Measurements from ENCODE around the gene SLC28A3.
"Not testable (repeated sequence)": the region's sequence is repeated elsewhere in the genome, so short reads cannot be mapped to it uniquely, and the experiment has no call there.

Gene SLC28A3, protein sequence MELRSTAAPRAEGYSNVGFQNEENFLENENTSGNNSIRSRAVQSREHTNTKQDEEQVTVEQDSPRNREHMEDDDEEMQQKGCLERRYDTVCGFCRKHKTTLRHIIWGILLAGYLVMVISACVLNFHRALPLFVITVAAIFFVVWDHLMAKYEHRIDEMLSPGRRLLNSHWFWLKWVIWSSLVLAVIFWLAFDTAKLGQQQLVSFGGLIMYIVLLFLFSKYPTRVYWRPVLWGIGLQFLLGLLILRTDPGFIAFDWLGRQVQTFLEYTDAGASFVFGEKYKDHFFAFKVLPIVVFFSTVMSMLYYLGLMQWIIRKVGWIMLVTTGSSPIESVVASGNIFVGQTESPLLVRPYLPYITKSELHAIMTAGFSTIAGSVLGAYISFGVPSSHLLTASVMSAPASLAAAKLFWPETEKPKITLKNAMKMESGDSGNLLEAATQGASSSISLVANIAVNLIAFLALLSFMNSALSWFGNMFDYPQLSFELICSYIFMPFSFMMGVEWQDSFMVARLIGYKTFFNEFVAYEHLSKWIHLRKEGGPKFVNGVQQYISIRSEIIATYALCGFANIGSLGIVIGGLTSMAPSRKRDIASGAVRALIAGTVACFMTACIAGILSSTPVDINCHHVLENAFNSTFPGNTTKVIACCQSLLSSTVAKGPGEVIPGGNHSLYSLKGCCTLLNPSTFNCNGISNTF

DNA sequence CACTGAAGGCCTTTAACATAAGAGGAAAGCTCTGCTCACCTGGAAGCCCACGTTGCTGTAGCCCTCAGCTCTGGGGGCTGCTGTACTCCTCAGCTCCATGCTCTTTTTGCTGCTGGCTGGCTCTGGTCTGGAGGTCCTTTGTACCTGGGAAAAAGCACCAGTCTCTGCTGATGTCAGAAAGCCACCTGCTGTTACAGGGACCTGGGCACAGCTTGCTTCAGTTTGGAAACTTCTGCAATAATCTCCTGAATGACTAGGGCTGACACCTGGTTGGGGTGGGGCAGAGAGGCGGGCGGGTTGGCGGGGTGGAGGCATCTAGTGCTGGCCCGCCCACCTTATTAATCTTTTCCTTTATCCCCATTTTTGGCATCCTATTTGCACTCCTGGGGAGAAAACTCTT, at the start of gene SLC28A3:
TSS of gene SLC28A3 (minus strand) at position 224 of the 400 bp plus-strand sequence. CDS start at position 99, 125 bp downstream.
- no peak for DNase-seq

DNA sequence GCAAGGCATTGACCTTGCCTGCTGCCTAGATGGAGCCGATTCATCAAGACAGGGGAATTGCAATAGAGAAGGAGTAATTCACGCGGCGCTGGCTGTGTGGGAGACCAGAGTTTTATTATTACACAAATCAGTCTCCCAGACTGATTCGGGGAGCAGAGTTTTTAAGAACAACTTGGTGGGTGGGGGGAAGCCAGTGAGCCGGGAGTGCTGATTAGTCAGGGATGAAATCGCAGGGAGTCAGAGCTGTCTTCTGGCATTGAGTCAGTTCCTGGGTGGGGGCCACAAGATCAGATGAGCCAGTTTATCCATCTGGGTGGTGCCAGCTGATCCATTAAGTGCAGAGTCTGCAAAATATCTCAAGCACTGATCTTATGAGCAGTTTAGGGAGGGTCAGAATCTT, 49.7 kb upstream of the SLC28A3 start:
- DNase-seq: not testable (repeated sequence)

- no peak for DNase-seq
Measured at GRCh38 chr9:84387821-84388220, 47.3 kb upstream of the SLC28A3 start.

GRCh38 chr9:84386753-84387152, 46.2 kb upstream of the SLC28A3 start:
- no peak for DNase-seq

DNA sequence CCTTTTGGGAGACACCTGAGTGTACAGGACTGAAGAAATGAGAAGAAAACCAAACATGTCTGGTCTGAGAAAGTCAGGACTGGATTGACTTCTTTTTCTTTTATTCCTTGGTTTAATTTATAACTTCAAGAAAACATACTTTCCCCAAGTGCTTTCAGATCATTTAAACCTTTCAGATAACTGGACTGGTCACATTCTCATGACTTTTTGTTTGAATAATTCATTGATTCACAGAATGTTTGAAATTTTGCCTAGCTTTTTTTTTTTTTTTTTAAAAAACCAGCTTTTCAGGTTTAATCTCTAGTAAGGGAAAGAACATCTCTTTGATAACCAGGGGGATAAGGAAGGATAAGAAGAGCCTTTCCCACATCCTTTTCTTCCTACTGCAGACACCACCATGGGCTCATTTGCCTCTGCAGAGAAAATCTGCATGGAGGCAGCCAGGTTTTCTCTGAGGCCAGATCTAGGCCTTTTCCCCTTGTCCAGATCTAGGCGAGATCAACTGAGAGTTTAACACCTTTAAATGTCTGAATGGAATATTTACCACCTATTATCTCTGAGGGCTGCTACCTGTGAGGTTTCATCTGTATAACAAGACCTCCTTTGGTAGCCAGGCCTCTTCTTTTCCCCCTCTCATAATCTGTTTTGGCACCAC, 45.0 kb upstream of the SLC28A3 start:
- DNase-seq: no peak

DNA sequence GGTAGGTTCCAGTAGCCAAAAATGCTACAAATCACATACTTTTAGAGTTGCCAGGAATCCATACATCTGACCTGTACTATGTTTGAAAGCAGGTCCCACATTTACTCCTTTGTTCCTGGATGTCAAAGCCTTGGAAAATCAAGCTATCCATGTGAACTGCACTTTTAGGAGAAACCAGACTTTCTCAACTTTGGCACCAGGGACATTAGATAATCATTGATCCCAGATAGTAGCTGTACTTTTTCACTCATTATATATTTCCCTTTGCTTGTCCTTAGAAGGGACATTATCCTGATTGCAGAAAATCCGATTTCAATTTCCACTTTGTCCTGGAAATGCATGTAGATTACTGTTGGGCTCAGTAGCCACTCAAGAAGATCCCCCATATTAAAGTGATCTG, 44.1 kb upstream of the SLC28A3 start:
- no peak for DNase-seq

DNA sequence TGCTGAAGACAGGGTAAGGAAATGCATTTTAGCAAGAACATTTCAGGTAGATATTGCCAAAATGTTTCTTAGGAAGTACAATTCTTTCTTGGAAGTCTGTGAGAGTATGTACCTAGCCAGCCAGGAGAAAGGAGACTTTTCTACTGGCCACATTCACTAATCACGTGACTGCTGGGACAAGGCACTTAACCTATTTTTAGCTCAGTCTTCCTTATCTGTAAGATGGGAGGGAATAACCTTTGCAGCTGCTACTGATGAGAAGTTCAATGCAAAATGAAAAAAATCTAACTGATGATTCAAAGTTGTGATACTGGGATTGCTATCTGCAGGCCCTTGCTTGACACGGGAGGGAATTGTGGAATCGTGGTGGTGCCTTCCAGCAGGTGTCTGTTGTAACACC, 42.6 kb upstream of the SLC28A3 start:
- no peak for DNase-seq

GRCh38 chr9:84382720-84383119, 42.2 kb upstream of the SLC28A3 start:
- no peak for DNase-seq

GRCh38 chr9:84381508-84381907, 41.0 kb upstream of the SLC28A3 start:
- no peak for DNase-seq

- no peak for DNase-seq
Measured at GRCh38 chr9:84379740-84380139, 39.2 kb upstream of the SLC28A3 start.

- no peak for DNase-seq
Measured at GRCh38 chr9:84375954-84376353, 35.4 kb upstream of the SLC28A3 start.

- DNase-seq: no peak
Measured at GRCh38 chr9:84374516-84374915, 34.0 kb upstream of the SLC28A3 start.

DNA sequence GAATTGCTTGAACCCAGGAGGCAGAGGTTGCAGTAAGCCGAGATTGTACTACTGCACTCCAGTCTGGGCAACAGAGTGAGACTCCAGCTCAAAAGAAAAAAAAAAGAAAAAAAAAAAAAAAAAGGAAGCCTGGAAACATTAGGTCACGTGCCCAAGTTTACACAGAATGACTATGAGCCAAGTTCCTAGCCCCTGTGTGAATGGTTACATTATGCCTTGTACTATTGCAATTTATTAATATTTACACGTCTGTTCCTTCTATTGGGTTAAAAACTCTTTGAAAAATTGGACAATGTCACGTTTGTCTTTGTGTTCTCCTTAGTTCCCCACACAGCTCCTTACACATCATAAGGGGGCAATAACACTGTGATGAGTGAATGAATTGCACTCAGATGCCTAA, 33.5 kb upstream of the SLC28A3 start:
- DNase-seq: no peak

- DNase-seq: no peak
Measured at GRCh38 chr9:84371737-84372136, 31.2 kb upstream of the SLC28A3 start.

DNA sequence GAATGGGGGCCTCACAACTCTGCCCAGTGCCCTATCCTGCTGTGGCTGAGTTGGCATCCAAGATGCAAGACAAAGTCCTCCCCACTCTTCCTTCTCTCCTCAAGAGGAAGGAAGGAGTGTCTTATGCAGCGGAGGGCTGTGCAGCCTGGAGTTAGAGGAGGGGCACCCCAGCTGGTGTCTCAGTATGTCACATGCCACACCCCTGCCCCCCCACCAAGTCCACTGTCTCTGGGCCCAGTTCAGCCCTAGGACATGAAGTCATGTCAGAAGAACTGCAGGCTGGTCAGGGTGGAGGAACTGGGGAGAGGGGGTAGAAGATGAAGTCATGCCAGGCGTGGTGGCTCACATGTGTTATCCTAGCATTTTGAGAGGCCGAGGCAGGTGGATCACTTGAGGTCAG, 28.0 kb upstream of the SLC28A3 start:
- no peak for DNase-seq

GRCh38 chr9:84367726-84368125, 27.2 kb upstream of the SLC28A3 start:
- not testable (repeated sequence) for DNase-seq

GRCh38 chr9:84366683-84367082, 26.1 kb upstream of the SLC28A3 start:
- DNase-seq: no peak

- not testable (repeated sequence) for DNase-seq
Measured at GRCh38 chr9:84364894-84365490, 24.4 kb upstream of the SLC28A3 start.

- no peak for DNase-seq
Measured at GRCh38 chr9:84361645-84362044, 21.1 kb upstream of the SLC28A3 start.

- no peak for DNase-seq
Measured at GRCh38 chr9:84357275-84357674, 16.7 kb upstream of the SLC28A3 start.

GRCh38 chr9:84354035-84354434, 13.5 kb upstream of the SLC28A3 start:
- DNase-seq: no peak

DNA sequence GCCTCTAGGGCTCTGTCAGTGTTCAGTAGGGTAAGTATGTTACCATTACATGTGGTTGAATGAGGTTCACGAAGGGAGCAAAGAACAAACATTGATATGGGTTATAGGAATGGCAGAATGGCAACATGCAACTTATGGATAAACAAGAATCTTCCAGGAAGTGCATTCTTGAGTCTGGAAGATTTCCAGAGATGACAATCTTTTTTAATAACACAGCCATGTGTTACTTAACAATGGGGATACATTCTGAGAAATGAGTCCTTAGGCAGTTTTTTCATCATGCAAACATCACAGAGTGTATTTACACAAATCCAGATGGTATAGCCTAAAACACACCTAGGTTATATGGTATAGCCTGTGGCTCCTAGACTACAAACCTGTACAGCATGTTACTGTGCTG, 9.1 kb upstream of the SLC28A3 start:
- DNase-seq: no peak

GRCh38 chr9:84343111-84343521, 2.6 kb upstream of the SLC28A3 start:
- DNase-seq: no peak

Measured in activated CD8-positive, alpha-beta memory T cell treated with anti-CD3 and anti-CD28 coated beads for 24 hours (primary cell).